CD14-positive monocyte (primary cell): ENCODE data around the gene SLC22A23. TPM values are rescaled to one million over a fixed set of nuclear protein-coding genes. Genes with fewer than 3 reads are reported as not detected.

Source experiments
- DNase-seq, 3 donors: peaks; one replicate each; pipeline ENCODE4 v3.0.0-alpha.2; 2011 to 2022
- H2AFZ ChIP-seq: 2 replicates; pipeline ENCODE4 v1.6.0; 2012; ENCODE audit warnings: mild to moderate bottlenecking, low read depth, low read length, inconsistent platforms; ENCODE audit not compliant: insufficient read depth, poor library complexity, severe bottlenecking
- H3K27ac ChIP-seq, 2 donors: 1 replicate in 1 of 2; 2 replicates in 1 of 2; pipeline ENCODE4 v1.5.1; 2012 to 2013; ENCODE audit warnings: low read length in 2 of 2, control low read depth in 1 of 2, inconsistent platforms in 1 of 2, low read depth in 1 of 2, mild to moderate bottlenecking in 1 of 2
- H3K27me3 ChIP-seq, 2 donors: one replicate each; pipeline versions ENCODE4 v1.6.0 to v1.6.1; 2011 to 2013; ENCODE audit warnings: low read length in 2 of 2; ENCODE audit not compliant: control insufficient read depth in 2 of 2, insufficient read depth in 2 of 2
- H3K36me3 ChIP-seq, 2 donors: replicated peaks in 1 of 2; 1 replicate in 1 of 2; 2 replicates in 1 of 2; pipeline versions ENCODE4 v1.5.1 to v1.6.1; 2012 to 2013; ENCODE audit warnings: low read length in 2 of 2, control low read depth in 1 of 2, inconsistent platforms in 1 of 2, mild to moderate bottlenecking in 1 of 2; ENCODE audit not compliant: insufficient read depth in 2 of 2, control insufficient read depth in 1 of 2
- H3K4me1 ChIP-seq, 2 donors: 1 replicate in 1 of 2; 2 replicates in 1 of 2; pipeline versions ENCODE4 v1.5.1 to v1.6.1; 2012 to 2013; ENCODE audit warnings: low read length in 2 of 2, control low read depth in 1 of 2, inconsistent platforms in 1 of 2, mild to moderate bottlenecking in 1 of 2, moderate library complexity in 1 of 2; ENCODE audit not compliant: insufficient read depth in 2 of 2, control insufficient read depth in 1 of 2
- H3K4me2 ChIP-seq: replicated peaks from 2 replicates; pipeline ENCODE3; 2012; ENCODE audit warnings: low read length, moderate library complexity, mild to moderate bottlenecking; ENCODE audit not compliant: poor library complexity, severe bottlenecking; ENCODE audit errors: extremely low read depth
- H3K4me3 ChIP-seq, 3 experiments: fragments of 200-600 bp in 1 of 3; sonication (generic) in 1 of 3; replicated peaks in 1 of 3; 1 replicate in 2 of 3; 2 replicates in 1 of 3; pipeline ENCODE4 v1.5.1; 2011 to 2013; ENCODE audit warnings: low read length in 3 of 3, mild to moderate bottlenecking in 3 of 3, control low read depth in 2 of 3, low read depth in 2 of 3, inconsistent platforms in 1 of 3, moderate library complexity in 1 of 3
- H3K79me2 ChIP-seq: 2 replicates; pipeline ENCODE4 v1.6.0; 2012; ENCODE audit warnings: mild to moderate bottlenecking, control low read depth, inconsistent platforms, low read length, moderate library complexity; ENCODE audit not compliant: insufficient read depth
- H3K9ac ChIP-seq: 2 replicates; pipeline ENCODE4 v1.6.0; 2017; ENCODE audit warnings: low read length, mild to moderate bottlenecking; ENCODE audit not compliant: insufficient read depth, poor library complexity, severe bottlenecking
- H3K9me3 ChIP-seq, 2 donors: replicated peaks in 1 of 2; 1 replicate in 1 of 2; 2 replicates in 1 of 2; pipeline versions ENCODE4 v1.5.1 to v1.6.1; 2012 to 2013; ENCODE audit warnings: low read length in 2 of 2, control low read depth in 1 of 2; ENCODE audit not compliant: control insufficient read depth in 1 of 2, insufficient read depth in 1 of 2
- H4K20me1 ChIP-seq: 2 replicates; pipeline ENCODE4 v1.6.0; 2012; ENCODE audit warnings: mild to moderate bottlenecking, low read length, control low read depth, moderate library complexity; ENCODE audit not compliant: insufficient read depth
- H3K27ac Mint-ChIP-seq, 7 donors: one replicate each; pipeline ENCODE4 v1.8.0; 2020; ENCODE audit warnings: mild to moderate bottlenecking in 7 of 7, mixed read lengths in 7 of 7, moderate library complexity in 6 of 7, inconsistent platforms in 2 of 7
- H3K27me3 Mint-ChIP-seq, 3 donors: one replicate each; pipeline ENCODE4 v1.8.0; 2021 to 2022; ENCODE audit warnings: low read depth in 3 of 3, mild to moderate bottlenecking in 3 of 3, mixed read lengths in 3 of 3, moderate library complexity in 3 of 3, inconsistent platforms in 1 of 3
- H3K36me3 Mint-ChIP-seq, 2 donors: one replicate each; pipeline ENCODE4 v1.8.0; 2020; ENCODE audit warnings: mixed read lengths in 2 of 2, inconsistent platforms in 1 of 2, mild to moderate bottlenecking in 1 of 2
- H3K4me1 Mint-ChIP-seq: one replicate; pipeline ENCODE4 v1.8.0; 2020; ENCODE audit warnings: mild to moderate bottlenecking, mixed read lengths
- H3K4me3 Mint-ChIP-seq, 2 donors: one replicate each; pipeline ENCODE4 v1.8.0; 2020; ENCODE audit warnings: mild to moderate bottlenecking in 2 of 2, mixed read lengths in 2 of 2, moderate library complexity in 1 of 2
- H3K9me3 Mint-ChIP-seq, 7 donors: one replicate each; pipeline ENCODE4 v1.8.0; 2020 to 2022; ENCODE audit warnings: mixed read lengths in 7 of 7, mild to moderate bottlenecking in 6 of 7, moderate library complexity in 6 of 7, inconsistent platforms in 2 of 7
- WGBS: methylation state at CpG from one replicate; pipeline ENCODE4 v1.1.5; 2013; ENCODE audit warnings: missing lambda C conversion rate; ENCODE audit not compliant: insufficient coverage; 5-methylcytosine and 5-hydroxymethylcytosine counted together
- intact Hi-C, 2 donors: fragments of 100-400 bp; cut with micrococcal nuclease; formaldehyde crosslinking; loops; one replicate each; pipeline versions ENCODE4 v1.15.0 to v1.15.1; 2023
- polyA plus RNA-seq, 3 donors: library from polyadenylated mRNA; depleted of rRNA in 1 of 3; unstranded in 2 of 3; stranded (reverse) in 1 of 3; fragments of 300-500 nt in 2 of 3; fragments of >200 nt in 1 of 3; fragmentation: Illumina TruSeq in 2 of 3; gene quantifications; 1 replicate in 2 of 3; 2 replicates in 1 of 3; pipeline ENCODE4 v1.2.3, GENCODE V29; 2012 to 2021
- TF ChIP-seq, protein P1 (sequence below): fragments of 200-600 bp; IDR thresholded peaks from one replicate; pipeline ENCODE4 v1.8.0; 2022; ENCODE audit warnings: antibody characterized with exemption, mild to moderate bottlenecking

SLC22A23 gene
- polyA plus RNA-seq, 3 donors = 0.08 TPM; not detected in 2

DNA sequence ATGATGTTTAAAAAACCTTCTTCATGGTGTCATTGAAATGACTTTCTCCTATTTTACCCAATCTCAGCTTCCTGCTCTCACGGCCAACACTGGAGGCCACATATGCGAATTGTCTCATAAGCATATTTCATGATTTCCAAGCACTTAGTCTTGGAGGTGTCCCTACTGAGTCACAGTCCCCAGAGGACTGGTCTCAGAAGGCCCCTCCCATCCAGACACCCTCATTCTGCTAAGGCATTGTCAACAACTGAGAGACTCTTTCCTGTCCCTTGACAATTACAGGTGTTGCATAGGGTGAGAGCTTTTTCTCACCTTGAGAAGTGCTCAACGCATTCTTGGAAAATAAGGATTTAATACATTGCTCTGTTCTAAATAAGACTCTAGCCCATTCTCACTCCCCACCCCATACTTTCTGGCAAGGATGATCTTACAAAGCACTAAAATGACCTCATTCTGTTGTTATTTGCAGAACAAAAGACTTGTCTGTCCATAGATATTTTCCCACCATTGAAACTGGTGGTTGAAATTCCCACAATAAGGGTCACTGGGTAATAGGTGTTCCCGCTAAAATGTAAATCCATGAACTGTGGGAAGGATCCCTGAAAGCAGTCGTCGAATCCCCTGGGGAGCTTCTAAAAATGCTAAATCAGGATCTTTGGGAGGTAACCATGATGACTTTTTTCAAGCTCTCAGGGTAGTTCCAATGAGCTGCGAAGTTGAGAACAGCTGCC, 32.3 kb upstream of the SLC22A23 start:
- no peaks in the 10 kb centered on the region for H3K79me2 ChIP-seq
- peaks cover 0 to 2% (median 0%) of the 10 kb centered on the region in 7 donors for H3K9me3 Mint-ChIP-seq
- H3K9me3 ChIP-seq = no peaks in the 10 kb centered on the region
- H3K36me3 ChIP-seq = no peaks in the 10 kb centered on the region
- H3K27ac ChIP-seq = no peak overlapping the region
- no peaks in the 10 kb centered on the region for H3K4me1 Mint-ChIP-seq
- H3K27me3 ChIP-seq = no peaks in the 10 kb centered on the region
- no peak overlapping the region for H3K27ac Mint-ChIP-seq
- no peaks in the 10 kb centered on the region for H4K20me1 ChIP-seq
- H3K9ac ChIP-seq = no peak overlapping the region
- no peak overlapping the region for H3K4me2 ChIP-seq
- no peaks in the 10 kb centered on the region for H3K36me3 Mint-ChIP-seq
- H3K4me1 ChIP-seq = no peaks in the 10 kb centered on the region
- TF ChIP-seq, protein P1, sequence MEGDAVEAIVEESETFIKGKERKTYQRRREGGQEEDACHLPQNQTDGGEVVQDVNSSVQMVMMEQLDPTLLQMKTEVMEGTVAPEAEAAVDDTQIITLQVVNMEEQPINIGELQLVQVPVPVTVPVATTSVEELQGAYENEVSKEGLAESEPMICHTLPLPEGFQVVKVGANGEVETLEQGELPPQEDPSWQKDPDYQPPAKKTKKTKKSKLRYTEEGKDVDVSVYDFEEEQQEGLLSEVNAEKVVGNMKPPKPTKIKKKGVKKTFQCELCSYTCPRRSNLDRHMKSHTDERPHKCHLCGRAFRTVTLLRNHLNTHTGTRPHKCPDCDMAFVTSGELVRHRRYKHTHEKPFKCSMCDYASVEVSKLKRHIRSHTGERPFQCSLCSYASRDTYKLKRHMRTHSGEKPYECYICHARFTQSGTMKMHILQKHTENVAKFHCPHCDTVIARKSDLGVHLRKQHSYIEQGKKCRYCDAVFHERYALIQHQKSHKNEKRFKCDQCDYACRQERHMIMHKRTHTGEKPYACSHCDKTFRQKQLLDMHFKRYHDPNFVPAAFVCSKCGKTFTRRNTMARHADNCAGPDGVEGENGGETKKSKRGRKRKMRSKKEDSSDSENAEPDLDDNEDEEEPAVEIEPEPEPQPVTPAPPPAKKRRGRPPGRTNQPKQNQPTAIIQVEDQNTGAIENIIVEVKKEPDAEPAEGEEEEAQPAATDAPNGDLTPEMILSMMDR = no peak
- no peak for DNase-seq
- WGBS = 76% methylated on average over 6 of the region's 7 CpGs
- no peak overlapping the region for H3K4me3 ChIP-seq
- peaks cover 3 to 10% (median 6%) of the 10 kb centered on the region in 3 donors for H3K27me3 Mint-ChIP-seq
- intact Hi-C loops = no loop called here
- H3K4me3 Mint-ChIP-seq = no peak overlapping the region
- H2AFZ ChIP-seq = no peak overlapping the region

DNA sequence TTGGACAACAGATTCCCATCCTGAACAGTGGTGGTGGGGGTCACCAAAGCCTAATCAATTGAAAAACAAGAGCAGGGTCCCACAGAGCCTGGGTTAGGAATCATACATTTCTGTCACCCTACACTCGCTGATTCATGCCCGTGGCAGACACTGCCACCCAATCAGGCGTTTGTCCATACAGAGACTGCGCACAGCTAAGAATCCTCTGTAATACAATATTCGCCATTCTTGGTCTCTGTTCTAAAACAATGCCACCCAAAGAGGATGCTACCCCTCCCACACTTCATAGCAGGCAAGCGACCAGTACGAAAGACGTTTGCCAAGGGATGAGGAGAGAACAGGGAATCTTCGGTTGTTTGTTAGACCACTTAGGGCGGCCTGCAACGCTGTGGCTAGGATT, 28.1 kb upstream of the SLC22A23 start:
- peaks cover under 1 to 12% (median 6%) of the 10 kb centered on the region in 7 donors for H3K9me3 Mint-ChIP-seq
- no peaks in the 10 kb centered on the region for H3K36me3 Mint-ChIP-seq
- H3K27me3 Mint-ChIP-seq = peaks cover 9 to 18% (median 10%) of the 10 kb centered on the region in 3 donors
- Histone ChIP-seq H2AFZ (no peak overlapping the region), H3K4me3 (no peak overlapping the region), H3K4me1 (no peaks in the 10 kb centered on the region), H3K79me2 (no peaks in the 10 kb centered on the region), H4K20me1 (no peaks in the 10 kb centered on the region), H3K27me3 (no peaks in the 10 kb centered on the region), H3K9ac (no peak overlapping the region), H3K9me3 (peaks cover 3 to 4% of the 10 kb centered on the region in 2 donors), H3K27ac (no peak overlapping the region), H3K36me3 (no peaks in the 10 kb centered on the region), H3K4me2 (no peak overlapping the region)
- H3K27ac Mint-ChIP-seq = no peak overlapping the region
- DNase-seq = no peak
- no peak overlapping the region for H3K4me3 Mint-ChIP-seq
- H3K4me1 Mint-ChIP-seq = no peaks in the 10 kb centered on the region
- TF ChIP-seq, protein P1 = no peak
- intact Hi-C loops = no loop called here
- WGBS = 92% methylated on average over 10 of the region's 11 CpGs
